Ramos (cell line): ENCODE measurements around the gene METTL26.

Experiments used
- in situ Hi-C: fragments of 300-500 bp; cut with MboI; formaldehyde crosslinking; loops from one replicate; pipeline ENCODE4 v1.14.3; 2022; ENCODE audit warnings: low sequenced_read_pairs; ENCODE audit not compliant: unreplicated experiment

METTL26 gene

GRCh38 chr16:660459-661183, 24.5 kb upstream of the METTL26 start:
- in situ Hi-C loops, result no loop called here

- in situ Hi-C loops, result no loop called here
Measured at GRCh38 chr16:660132-660458, 24.0 kb upstream of the METTL26 start.

DNA sequence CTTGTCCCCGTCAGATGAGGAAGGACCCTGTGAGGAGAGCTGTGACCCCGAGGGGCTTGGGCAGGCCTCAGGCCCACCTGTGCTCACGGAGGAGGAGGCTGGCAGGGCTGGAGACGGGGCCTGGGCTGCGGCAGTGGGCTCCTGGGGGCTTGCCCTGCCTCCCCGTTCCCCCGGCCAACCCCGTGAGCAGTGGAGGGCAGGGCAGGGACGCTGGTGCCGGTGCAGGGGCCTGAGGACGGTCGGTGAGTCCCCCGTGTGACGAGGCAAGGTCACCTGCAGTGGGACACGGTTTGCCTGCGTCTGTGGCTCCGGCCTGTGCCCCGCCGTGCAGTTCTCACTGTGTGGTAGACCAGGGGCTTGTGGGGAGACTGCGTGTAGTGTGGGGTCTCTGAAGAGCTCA, 23.5 kb upstream of the METTL26 start:
- in situ Hi-C loops, result no loop called here

GRCh38 chr16:658679-659571, 22.8 kb upstream of the METTL26 start:
- in situ Hi-C loops, result no loop called here

DNA sequence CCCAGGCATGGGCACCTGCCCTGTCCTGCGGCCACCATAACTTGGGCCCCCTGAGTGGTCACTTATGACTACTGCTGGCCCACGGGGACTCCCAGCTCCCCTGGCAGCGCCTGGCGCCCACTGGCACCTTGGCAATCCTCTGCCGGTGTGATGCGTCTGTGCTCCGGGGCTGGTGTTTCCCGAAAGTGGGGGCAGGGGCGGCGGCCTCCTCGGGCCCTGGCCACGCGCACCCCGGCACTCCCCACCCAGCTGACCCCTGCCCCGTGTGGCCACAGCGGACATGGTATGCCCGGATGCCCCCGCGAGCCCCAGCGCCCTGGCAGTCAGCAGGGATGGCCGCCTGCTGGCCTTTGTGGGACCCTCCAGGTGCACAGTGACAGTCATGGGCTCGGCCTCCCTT, 21.4 kb upstream of the METTL26 start:
- in situ Hi-C loops, result no loop called here

GRCh38 chr16:654034-654433, 17.9 kb upstream of the METTL26 start:
- in situ Hi-C loops, result no loop called here

- in situ Hi-C loops, result no loop called here
Measured at GRCh38 chr16:652454-653305, 16.6 kb upstream of the METTL26 start.

GRCh38 chr16:651844-652243, 15.7 kb upstream of the METTL26 start:
- in situ Hi-C loops, result no loop called here

DNA sequence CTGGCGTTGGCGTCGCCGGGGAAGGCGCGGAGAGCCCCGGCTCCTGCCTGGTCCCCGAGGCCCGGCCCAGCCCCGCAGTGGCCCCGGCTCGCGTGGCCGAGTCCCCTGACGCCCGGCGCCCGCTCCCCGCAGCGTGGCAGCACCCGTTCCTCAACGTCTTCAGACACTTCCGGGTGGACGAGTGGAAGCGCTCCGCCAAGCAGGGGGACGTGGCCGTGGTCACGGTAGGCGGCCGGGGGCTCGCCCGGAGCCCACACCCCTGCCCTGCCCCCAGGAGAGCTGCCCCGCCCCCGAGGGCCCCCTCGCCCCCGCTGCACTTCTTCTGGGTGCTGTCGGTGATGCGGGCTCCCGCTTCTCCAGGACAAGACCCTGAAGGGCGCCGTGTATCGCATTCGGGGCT, 13.5 kb upstream of the METTL26 start:
- in situ Hi-C loops, result no loop called here

GRCh38 chr16:648781-649589, 12.9 kb upstream of the METTL26 start, which contains the start of gene WDR90:
WDR90 (plus strand) TSS chr16:649365; CDS start chr16:649417, 52 bp downstream.
- in situ Hi-C loops, result no loop called here

- in situ Hi-C loops, result no loop called here
Measured at GRCh38 chr16:648071-648780, 12.1 kb upstream of the METTL26 start.

GRCh38 chr16:647173-647902, 11.2 kb upstream of the METTL26 start:
- in situ Hi-C loops, result no loop called here

DNA sequence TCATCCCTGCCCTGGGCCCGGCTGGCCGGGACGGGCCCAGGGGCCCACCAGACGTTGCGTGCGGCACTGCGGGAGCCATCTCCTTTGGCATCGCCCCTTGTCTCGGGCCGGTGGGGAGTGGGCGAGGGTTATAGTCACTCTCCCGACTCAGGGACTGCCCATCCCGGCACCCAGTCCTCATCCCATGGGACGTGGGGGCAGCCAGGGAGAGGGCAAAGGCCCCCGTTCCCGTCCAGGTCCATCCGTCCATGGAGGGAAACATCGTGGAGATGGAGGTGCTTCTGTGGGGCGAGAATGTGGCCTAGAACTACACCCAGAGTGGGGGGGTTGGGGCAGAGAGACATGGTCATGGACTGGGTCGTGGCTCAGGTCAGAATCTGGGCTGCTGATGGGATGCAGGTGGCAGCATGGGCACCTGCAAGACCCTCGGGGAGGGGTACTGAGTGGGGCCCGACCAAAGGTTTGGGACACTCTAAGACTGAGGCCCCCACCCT, 10.6 kb upstream of the METTL26 start:
- in situ Hi-C loops, result no loop called here

- in situ Hi-C loops, result no loop called here
Measured at GRCh38 chr16:645852-646678, 10.0 kb upstream of the METTL26 start.

DNA sequence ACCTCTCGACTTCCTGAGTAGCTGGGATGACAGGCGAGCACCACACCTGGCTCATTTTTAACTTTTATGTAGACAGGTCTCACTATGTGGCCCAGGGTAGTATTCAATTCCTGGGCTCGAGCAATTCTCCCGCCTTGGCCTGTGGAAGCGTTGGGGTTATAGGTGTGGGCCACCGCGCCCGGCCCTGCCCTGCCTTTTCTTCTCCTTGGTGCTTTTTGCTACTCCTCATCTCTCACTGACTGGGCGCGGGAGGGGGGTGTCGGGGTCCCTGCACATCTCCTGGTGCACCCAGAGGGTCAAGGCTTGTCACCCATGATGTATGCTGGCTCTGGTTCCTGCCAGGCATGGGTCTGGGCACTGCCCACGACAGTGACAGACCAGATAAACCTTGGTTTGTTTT, 8.5 kb upstream of the METTL26 start:
- in situ Hi-C loops, result no loop called here

GRCh38 chr16:643050-643368, 6.9 kb upstream of the METTL26 start:
- in situ Hi-C loops, result no loop called here

DNA sequence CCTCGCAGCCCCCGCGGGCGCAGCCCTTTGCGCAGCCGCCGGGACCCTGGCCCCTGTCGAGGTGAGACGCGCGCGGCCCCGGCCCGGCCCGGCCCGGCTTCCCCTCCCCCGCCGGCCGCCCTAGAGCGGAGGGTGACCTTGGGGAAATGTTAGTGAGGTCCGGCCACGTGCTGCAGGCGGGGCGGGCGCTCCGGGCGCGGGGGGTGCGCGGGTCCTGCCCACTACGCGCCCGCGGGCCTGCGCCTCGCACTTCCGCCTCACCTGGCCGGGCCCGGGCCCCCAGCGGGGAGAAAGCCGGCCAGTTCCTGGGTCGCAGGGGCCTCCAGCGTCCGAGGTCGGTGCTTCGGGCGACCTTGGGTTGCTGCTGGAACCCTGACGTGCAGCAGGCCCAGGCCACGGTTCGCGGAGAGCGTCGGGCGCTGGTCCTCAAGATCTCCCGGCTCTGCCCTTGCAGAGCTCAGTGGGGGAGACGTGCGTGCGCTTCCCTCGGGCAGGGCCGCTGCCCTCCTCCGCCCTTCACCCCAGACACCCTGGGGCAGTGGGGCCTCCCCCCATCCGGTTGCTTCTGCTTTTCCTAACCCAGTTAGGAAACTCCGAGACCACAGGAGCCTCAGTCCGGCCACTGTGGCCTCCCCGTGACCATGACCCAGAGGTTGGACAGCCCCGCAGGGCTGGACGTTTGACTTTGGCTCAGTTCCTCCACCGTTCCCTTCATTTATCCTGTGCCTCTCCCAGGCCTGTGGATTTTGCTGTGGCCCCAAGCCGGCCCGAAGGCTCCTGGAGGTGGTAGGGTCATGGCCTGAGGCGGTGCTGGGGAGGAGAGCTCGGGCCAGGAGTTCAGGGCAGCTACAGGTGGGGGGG, 6.3 kb upstream of the METTL26 start:
- in situ Hi-C loops, result no loop called here
